Thoracic aorta (tissue), 2 donors: Measurements from ENCODE around the gene VMP1. TPM values are rescaled to one million over a fixed set of nuclear protein-coding genes. Genes with fewer than 3 reads are reported as not detected.
A peak's percentile ranks its signal among the peaks of the same experiment; 100 is the strongest.

Source experiments
- ATAC-seq: fragments of 150-250 bp; one replicate; pipeline ENCODE4 v1.8.0; 2017; ENCODE audit warnings: low read depth; ENCODE audit not compliant: insufficient number of reproducible peaks, low FRiP score
- DNase-seq: peaks from one replicate; pipeline ENCODE4 v3.0.0-alpha.2; 2020; ENCODE audit warnings: low spot score
- H3K27ac ChIP-seq, 2 donors: fragments of 200-600 bp; sonication (generic); 1 replicate in 1 of 2; 2 replicates in 1 of 2; pipeline ENCODE4 v1.5.1; 2016; ENCODE audit warnings: mild to moderate bottlenecking in 2 of 2, moderate library complexity in 2 of 2
- H3K27me3 ChIP-seq: fragments of 200-600 bp; sonication (generic); replicated peaks from 2 replicates; pipeline ENCODE4 v1.6.0; 2016; ENCODE audit warnings: mild to moderate bottlenecking; ENCODE audit not compliant: insufficient read depth
- H3K36me3 ChIP-seq: fragments of 200-600 bp; sonication (generic); one replicate; pipeline ENCODE4 v1.5.1; 2016
- H3K4me1 ChIP-seq, 2 donors: fragments of 200-600 bp; sonication (generic); 1 replicate in 1 of 2; 2 replicates in 1 of 2; pipeline versions ENCODE4 v1.5.1 to v1.6.0; 2016; ENCODE audit warnings: low read depth in 2 of 2, mild to moderate bottlenecking in 1 of 2; ENCODE audit not compliant: control insufficient read depth in 1 of 2
- H3K4me3 ChIP-seq: fragments of 200-600 bp; sonication (generic); 2 replicates; pipeline ENCODE4 v1.5.1; 2016; ENCODE audit warnings: mild to moderate bottlenecking
- H3K9me3 ChIP-seq: fragments of 200-600 bp; sonication (generic); 2 replicates; pipeline ENCODE4 v1.5.1; 2016
- total RNA-seq, 2 donors: library from RNA; depleted of rRNA; stranded (reverse); fragments of >200 nt; gene quantifications; one replicate each; pipeline versions ENCODE4 v1.1.0 to v1.2.3, GENCODE V29; 2016
- TF ChIP-seq, protein P1 (sequence below): fragments of 200-600 bp; sonication (generic); IDR thresholded peaks from one replicate; pipeline ENCODE4 v1.5.1; 2019; ENCODE audit warnings: antibody characterized with exemption

The VMP1 gene
- total RNA-seq, 2 donors from 2014 or later = 183 to 728 TPM

DNA sequence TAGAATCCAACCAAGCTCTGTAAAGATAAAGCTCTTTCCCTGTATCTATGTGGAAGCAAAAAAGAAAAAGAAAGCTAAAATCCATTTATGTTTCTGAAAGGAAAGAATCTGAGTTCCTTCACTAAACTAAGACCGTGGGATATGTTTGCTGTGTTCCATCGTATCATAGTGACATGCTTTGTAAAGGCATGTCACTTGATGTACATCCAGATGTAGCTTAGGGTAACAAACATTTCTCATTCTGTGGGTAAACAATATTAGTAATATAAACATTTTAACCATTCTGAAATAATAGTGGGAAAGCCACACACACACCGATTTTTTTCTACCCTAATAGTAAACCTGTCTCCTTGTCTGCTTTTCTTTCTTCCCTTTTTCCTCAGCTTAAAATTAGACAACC, 107.2 kb downstream of the VMP1 start:
- TF ChIP-seq, protein P1, sequence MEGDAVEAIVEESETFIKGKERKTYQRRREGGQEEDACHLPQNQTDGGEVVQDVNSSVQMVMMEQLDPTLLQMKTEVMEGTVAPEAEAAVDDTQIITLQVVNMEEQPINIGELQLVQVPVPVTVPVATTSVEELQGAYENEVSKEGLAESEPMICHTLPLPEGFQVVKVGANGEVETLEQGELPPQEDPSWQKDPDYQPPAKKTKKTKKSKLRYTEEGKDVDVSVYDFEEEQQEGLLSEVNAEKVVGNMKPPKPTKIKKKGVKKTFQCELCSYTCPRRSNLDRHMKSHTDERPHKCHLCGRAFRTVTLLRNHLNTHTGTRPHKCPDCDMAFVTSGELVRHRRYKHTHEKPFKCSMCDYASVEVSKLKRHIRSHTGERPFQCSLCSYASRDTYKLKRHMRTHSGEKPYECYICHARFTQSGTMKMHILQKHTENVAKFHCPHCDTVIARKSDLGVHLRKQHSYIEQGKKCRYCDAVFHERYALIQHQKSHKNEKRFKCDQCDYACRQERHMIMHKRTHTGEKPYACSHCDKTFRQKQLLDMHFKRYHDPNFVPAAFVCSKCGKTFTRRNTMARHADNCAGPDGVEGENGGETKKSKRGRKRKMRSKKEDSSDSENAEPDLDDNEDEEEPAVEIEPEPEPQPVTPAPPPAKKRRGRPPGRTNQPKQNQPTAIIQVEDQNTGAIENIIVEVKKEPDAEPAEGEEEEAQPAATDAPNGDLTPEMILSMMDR = no peak
- Histone ChIP-seq H3K4me1 (no peaks in the 10 kb centered on the region), H3K27ac (no peak overlapping the region), H3K9me3 (no peaks in the 10 kb centered on the region), H3K36me3 (peaks cover 4% of the 10 kb centered on the region), H3K4me3 (no peak overlapping the region), H3K27me3 (no peaks in the 10 kb centered on the region)
- no peak for ATAC-seq
- no peak for DNase-seq

GRCh38 chr17:59815965-59816364, 108.5 kb downstream of the VMP1 start:
- ATAC-seq = no peak

DNA sequence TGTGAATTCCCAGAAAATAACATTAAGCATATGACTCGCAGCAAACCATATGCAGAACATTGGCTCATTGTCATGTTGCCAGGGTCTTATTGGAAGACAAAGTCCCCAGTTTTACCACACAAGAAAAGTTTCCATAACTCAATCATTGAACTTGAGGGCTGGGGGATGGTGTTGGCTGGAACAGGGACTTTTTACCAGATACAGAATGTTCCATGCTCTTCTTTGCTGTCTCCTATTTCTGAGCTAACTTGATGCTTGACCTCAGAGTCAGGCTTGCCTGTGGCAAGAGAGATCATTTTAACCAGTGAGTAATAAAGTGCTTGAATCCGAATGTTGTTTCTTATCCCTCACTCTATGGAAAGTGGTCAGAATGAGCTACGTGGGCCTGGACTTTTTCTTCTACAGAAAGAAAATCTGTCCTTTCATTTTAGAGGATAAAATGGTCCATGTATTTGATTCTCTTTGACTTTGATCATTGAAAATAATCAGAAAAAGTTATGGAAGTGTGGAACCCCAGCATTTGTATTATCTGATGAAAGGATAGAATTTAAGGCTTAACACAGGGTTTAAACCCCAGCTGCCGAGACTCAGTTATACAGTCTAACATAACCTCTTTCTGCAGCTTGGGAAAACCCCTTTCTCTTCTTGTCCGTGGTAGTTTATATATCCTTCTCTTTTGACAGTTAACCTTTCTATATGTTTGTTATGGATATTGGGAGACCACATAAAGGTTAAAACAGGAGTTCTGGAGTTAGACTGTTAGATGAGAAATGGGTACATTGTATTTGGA, 118.3 kb downstream of the VMP1 start:
- Histone ChIP-seq H3K9me3 (no peaks in the 10 kb centered on the region), H3K4me1 (peaks cover 36 to 57% of the 10 kb centered on the region in 2 donors), H3K27ac (peak overlapping the region; percentile 46 to 50), H3K27me3 (no peaks in the 10 kb centered on the region), H3K36me3 (no peaks in the 10 kb centered on the region), H3K4me3 (no peak overlapping the region)
- TF ChIP-seq, protein P1 = no peak
- no peak for DNase-seq
- peak; percentile 9 for ATAC-seq

More at GRCh38 chr17:59815965-59816364, 108.5 kb downstream of the VMP1 start:
- no peak overlapping the region for H3K4me3 ChIP-seq
- no peak for DNase-seq
- TF ChIP-seq, protein P1 = no peak
- H3K27ac ChIP-seq = no peak overlapping the region
- no peaks in the 10 kb centered on the region for H3K9me3 ChIP-seq
- no peaks in the 10 kb centered on the region for H3K36me3 ChIP-seq
- no peaks in the 10 kb centered on the region for H3K27me3 ChIP-seq
- H3K4me1 ChIP-seq = no peaks in the 10 kb centered on the region

- TF ChIP-seq, protein P1 = no peak
- DNase-seq (no peak), ATAC-seq (no peak)
- no peaks in the 10 kb centered on the region for H3K36me3 ChIP-seq
- H3K27me3 ChIP-seq = no peaks in the 10 kb centered on the region
- H3K4me1 ChIP-seq = peaks cover 41 to 66% of the 10 kb centered on the region in 2 donors
- H3K4me3 ChIP-seq = no peak overlapping the region
- peak overlapping the region; percentile 46 to 71 for H3K27ac ChIP-seq
- H3K9me3 ChIP-seq = no peaks in the 10 kb centered on the region
These were observed 119.4 kb downstream of the VMP1 start for GRCh38 chr17:59826706-59827453.

GRCh38 chr17:59827721-59828477, 120.4 kb downstream of the VMP1 start:
- no peak for DNase-seq
- peak overlapping the region; percentile 71 to 80 for H3K27ac ChIP-seq
- no peaks in the 10 kb centered on the region for H3K9me3 ChIP-seq
- TF ChIP-seq, protein P1 = no peak
- no peak for ATAC-seq
- H3K36me3 ChIP-seq = no peaks in the 10 kb centered on the region
- peaks cover 47 to 76% of the 10 kb centered on the region in 2 donors for H3K4me1 ChIP-seq
- no peak overlapping the region for H3K4me3 ChIP-seq
- no peaks in the 10 kb centered on the region for H3K27me3 ChIP-seq
